T-helper 2 cell treated with Interferon-gamma antibody and Interleukin-4, amounts not matched to agents 100 ng/mL and 5 ng/mL, for 36 hours (primary cell): Measurements from ENCODE around the gene KLHL14. TPM values are rescaled to one million over a fixed set of nuclear protein-coding genes. Genes with fewer than 3 reads are reported as not detected.

Experiments used
- intact Hi-C: fragments of 100-400 bp; cut with micrococcal nuclease; formaldehyde crosslinking; loops from one replicate; pipeline ENCODE4 v1.15.1; 2023
- total RNA-seq: library from RNA; stranded (reverse); gene quantifications from 2 replicates; pipeline ENCODE4 v1.2.3, GENCODE V29; 2022

The KLHL14 gene
- total RNA-seq, 1 donor from 2014 or later, result not detected

- intact Hi-C loops, result no loop called here
Observed at GRCh38 chr18:32637226-32637625, 135.6 kb downstream of the KLHL14 start.

- intact Hi-C loops, result no loop called here
Observed at GRCh38 chr18:32634876-32635431, 137.9 kb downstream of the KLHL14 start.

GRCh38 chr18:32629981-32630700 lies 142.7 kb downstream of the KLHL14 start:
- intact Hi-C loops, result no loop called here

GRCh38 chr18:32629292-32629691 lies 143.5 kb downstream of the KLHL14 start:
- intact Hi-C loops, result no loop called here

GRCh38 chr18:32624182-32624723 lies 148.6 kb downstream of the KLHL14 start:
- intact Hi-C loops, result no loop called here

- intact Hi-C loops, result no loop called here
Observed at GRCh38 chr18:32623563-32623962, 149.3 kb downstream of the KLHL14 start.
